A673 (cell line): ENCODE results near the gene DNAAF8.

Source experiments
- EZH2 ChIP-seq: fragments of 200-600 bp; sonication (generic); IDR thresholded peaks from 2 replicates; pipeline ENCODE4 v1.6.1; 2017; ENCODE audit warnings: borderline replicate concordance, low read depth, mild to moderate bottlenecking, mixed read lengths, antibody characterized with exemption, low read length; ENCODE audit not compliant: poor library complexity, severe bottlenecking
- TF ChIP-seq, protein P1 (sequence below): fragments of 300-800, 200-600 bp; sonication (generic); conservative IDR thresholded peaks from 2 replicates; pipeline ENCODE4 v1.5.1; 2017; ENCODE audit warnings: low read depth, mild to moderate bottlenecking, antibody characterized with exemption, low read length, moderate library complexity, mixed read lengths

- TF ChIP-seq, protein P1, sequence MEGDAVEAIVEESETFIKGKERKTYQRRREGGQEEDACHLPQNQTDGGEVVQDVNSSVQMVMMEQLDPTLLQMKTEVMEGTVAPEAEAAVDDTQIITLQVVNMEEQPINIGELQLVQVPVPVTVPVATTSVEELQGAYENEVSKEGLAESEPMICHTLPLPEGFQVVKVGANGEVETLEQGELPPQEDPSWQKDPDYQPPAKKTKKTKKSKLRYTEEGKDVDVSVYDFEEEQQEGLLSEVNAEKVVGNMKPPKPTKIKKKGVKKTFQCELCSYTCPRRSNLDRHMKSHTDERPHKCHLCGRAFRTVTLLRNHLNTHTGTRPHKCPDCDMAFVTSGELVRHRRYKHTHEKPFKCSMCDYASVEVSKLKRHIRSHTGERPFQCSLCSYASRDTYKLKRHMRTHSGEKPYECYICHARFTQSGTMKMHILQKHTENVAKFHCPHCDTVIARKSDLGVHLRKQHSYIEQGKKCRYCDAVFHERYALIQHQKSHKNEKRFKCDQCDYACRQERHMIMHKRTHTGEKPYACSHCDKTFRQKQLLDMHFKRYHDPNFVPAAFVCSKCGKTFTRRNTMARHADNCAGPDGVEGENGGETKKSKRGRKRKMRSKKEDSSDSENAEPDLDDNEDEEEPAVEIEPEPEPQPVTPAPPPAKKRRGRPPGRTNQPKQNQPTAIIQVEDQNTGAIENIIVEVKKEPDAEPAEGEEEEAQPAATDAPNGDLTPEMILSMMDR, result no peak
- TF ChIP-seq EZH2, result no peak
These were observed at the start of gene DNAAF8, which contains the start of gene ANKS3 for GRCh38 chr16:4734063-4734729.
